UCSD-AML1 (cell line): Measurements from ENCODE around the gene LPP.

Experiments used
- DNase-seq: peaks from one replicate; lab custom pipeline; 2025; ENCODE audit not compliant: unreplicated experiment; lab: John Stamatoyannopoulos, UW

LPP gene

GRCh38 chr3:188769831-188770230, 615.9 kb downstream of the LPP start:
- no peak for DNase-seq

DNA sequence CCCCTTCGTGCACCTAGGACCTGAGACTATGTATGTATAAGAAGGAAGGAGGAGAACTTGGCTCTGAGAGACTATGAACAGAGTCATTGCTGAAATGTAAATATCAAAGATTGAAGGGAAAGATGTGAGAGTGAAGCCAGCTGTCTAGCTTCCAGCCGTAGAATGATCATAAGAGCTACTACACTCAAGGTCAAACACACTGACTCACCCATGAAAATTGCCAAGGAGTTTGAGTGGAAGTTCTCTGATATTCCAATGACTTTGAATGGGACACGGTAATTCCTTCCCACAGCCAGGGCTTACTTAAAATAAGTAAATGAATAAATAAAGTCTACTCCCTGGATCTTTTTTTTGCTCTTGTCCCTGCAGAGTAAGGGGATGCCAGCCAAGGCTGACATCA, 618.9 kb downstream of the LPP start:
- no peak for DNase-seq

- no peak for DNase-seq
These were observed 621.5 kb downstream of the LPP start for GRCh38 chr3:188775412-188775811.

DNA sequence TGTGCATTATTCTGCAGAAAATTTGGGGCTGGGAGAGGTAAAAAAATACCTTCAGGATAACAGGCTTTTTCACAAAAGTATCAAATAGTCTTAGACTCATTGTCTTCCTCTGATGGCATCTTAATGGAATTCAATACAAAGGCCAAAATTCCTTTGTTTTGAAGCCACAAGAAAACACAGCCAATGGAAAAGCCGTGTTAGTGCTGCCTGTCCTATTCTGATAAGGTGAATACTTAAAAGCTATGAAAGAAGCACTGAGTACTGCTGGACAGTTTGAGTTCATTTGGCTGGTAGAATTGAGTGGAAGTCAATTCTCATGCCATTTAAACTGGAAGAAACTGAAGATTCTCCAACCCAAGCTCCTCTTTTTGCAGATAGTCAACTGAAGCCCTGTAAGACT, 622.5 kb downstream of the LPP start:
- DNase-seq, result no peak

DNA sequence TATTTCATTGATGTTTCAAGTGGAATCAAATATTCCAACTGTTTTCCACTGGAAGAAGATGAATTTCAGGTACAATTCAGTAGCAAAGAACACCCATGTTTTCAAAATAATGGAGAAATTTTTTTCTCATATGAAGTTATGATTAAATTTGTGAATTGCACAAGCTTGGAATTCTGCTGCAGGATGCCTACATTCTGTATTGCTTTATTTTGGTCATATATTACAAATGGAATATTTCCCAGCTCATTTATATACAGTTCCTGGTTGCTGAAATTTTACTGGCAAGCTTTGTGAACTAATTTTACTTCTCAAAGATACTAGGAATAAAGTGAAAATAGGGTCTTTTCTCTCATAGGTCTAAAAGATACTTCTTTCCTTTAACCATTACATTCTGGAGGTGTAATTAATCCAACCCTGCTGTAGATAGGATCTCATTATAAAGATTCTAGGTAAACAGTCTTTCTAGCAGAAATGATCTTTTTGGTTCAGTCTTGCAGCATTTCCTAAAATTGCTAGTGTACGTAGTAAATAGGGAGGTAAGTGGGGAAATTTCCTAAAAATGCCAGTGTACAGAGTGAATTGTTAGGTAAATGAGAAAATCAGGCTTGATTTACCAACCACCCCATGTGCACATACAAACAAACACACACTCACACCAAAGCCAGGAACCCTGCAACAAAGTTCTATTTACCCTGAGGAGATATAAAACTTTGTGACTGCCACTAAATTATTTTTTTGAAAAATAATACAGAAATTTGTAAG, 624.3 kb downstream of the LPP start:
- DNase-seq, result no peak

- DNase-seq, result no peak
These were observed 625.5 kb downstream of the LPP start for GRCh38 chr3:188779281-188779980.

GRCh38 chr3:188780193-188781147, 626.5 kb downstream of the LPP start:
- DNase-seq, result no peak

- no peak for DNase-seq
These were observed 628.7 kb downstream of the LPP start for GRCh38 chr3:188782613-188783124.

DNA sequence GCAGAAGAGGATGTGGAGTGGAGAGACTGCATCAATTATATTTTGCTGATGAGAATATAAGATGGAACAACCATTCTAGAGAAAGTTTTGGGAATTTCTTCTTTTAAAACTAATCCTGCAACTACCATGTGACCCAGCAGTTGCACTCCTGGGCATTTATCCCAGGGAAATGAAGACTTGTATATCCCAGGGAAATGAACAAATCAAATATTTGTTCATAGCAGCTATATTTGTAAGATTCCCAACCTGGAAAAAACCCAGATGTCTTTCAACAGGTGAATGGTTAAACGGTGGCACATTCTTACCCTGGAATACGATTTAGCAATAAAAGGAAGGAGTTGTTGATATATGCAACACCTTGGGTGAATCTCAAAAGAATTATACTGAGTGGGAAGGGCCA, 632.5 kb downstream of the LPP start:
- DNase-seq, result no peak

DNA sequence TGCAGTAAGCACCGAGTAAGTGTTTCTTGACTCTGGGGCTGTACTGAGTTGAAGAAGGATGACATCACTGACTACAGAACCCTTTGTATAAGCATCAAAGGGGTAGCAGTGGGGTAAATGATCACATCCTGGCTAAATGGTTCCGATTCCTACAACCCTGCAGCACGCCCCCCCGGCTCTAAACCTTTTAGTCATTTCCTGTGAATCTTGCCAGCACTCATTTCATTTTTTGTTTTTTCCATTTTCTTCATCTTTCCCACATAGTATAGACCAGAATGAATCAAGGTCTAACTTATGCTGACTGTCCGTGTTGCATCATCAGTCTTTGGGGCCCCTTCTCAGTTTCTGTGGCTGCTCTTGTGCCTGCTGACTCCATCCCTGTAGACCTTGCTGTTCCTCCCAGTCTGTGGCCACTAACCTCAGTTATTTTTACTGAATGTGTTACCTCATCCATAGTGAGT, 634.7 kb downstream of the LPP start:
- DNase-seq, result no peak

DNA sequence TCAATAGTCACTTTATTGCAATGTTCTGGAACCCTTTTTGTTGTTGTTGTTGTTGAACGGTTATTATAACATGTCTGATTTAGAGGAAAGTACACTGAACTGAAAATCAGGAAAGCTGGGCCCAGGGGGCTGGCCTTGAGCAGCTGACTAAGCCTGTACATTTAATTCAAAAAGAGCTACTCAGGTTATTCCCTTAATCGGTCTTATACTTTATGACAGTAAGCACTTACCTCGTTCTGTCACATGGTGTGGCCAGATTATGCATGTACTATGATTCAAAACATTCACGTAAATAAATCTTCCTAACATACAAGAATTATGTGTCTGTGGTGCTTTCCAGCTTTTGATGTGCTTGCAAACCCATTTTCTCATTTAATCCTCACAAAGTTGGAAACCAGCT, 635.3 kb downstream of the LPP start:
- DNase-seq, result no peak

DNA sequence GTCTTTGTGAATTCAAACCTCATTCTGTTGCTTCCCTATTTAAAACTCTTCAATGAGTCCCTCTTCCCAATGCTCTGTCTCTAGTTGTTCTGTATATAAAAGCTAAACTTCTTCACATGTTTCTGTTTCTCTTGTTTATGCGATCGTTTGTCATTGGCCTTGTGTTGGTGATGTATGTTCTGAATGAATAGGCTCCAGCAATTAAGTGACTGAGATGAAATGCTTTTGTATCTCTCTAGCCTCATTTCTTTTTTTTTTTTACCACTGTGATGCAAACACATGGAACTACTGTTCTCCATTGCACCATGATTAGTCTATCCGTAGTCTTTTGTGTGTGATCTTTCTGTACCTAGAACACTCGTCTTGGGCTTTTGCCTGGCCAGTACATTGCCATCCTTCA, 637.4 kb downstream of the LPP start:
- DNase-seq, result no peak

DNA sequence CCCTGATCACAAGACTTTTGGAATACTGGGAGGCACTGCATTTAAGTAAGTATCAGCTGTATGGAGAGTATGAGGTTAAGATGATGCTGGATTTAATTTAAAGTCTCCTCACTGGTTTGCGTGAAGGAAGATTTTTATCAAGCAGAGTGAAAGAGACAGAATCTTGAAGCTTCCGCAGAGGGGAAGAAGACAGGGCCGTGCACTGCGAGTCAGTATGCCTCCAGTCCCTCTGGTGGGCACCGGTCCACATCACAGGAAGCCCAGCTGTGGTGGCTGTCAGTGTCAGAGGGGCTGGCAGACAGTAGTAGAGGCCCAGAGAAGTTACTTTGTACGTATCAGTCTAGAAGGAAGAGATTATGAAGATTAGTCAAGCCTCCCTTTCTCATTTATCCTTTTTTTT, 638.8 kb downstream of the LPP start:
- no peak for DNase-seq

- DNase-seq, result no peak
These were observed 642.2 kb downstream of the LPP start for GRCh38 chr3:188796122-188796631.

DNA sequence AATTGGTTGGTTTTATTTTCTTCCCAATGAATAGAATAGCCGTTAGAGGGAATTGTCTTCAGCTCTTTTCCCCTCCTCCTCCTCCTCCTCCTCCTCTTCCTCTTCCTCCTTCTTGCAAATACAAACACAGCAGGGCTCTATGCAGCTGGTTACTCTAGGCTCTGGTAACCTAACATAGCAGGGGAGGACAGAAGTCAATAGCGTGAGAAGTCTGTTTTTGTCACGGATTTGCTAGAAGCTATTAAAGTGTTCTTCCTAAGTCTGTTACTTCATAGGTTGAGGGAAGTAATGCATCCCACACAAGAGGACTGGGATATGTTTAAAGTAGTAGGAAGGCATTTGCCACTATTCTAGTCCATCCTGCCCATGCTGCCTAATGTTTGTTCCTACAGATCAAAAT, 643.1 kb downstream of the LPP start:
- DNase-seq, result no peak

GRCh38 chr3:188798556-188799145, 644.7 kb downstream of the LPP start:
- no peak for DNase-seq

GRCh38 chr3:188801393-188801792, 647.4 kb downstream of the LPP start:
- DNase-seq, result no peak

DNA sequence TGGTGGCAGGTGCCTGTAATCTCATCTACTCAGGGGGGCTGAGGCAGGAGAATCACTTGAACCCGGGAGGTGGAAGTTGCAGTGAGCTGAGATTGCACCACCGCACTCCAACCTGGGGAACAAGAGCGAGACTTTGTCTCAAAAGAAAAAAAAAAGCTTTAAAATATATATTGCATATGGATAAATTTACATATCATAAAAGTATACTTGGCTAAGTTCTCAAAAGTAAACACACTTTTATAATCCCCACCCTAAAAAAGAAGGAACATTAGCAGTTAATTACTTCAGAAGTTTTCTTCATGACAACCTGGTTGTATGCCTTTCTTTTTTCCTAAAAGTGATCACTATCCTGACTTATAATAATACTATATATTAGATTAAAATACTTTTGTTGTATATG, 648.7 kb downstream of the LPP start:
- no peak for DNase-seq

DNA sequence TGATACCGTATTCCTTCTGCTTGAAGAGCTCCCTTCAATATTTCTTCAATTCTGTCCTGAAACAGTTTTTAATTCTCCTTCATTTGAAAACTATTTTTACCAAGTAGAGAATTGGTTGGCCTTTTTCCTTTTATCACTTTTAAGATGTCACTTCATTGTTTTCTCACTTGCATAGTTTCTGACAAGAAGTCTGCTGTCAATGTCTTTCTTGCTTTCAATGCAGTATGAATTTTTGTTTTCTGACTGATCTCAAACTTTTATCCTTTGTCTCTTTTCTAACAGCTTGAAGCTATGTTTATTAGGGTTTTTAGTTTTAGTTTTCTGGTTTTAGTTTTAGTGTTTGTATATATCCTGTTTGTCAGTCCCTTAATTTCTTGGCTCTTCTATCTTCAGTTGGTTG, 653.0 kb downstream of the LPP start:
- no peak for DNase-seq

DNA sequence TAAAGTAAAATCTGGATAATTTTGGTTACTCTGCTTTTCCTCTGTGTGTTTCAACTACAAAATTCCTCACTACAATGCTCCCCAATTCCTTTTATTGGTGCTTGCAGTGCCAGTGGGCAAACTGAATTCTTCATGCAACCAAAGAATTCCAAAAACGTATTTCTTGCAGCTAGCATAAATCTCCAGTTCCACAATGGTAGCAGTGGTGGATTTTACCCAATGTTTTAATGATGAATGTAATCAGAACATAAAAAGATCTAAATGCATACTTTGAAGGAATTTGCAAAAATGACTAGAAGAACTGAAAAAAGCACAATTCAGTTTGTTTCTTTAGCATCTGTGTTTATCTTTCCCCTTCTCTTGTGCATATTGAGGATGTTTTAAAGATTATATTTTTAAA, 658.2 kb downstream of the LPP start:
- no peak for DNase-seq

- DNase-seq, result no peak
These were observed 660.6 kb downstream of the LPP start for GRCh38 chr3:188814581-188814980.
